ENCODE measurements around the gene ZBTB46. TPM values are rescaled to one million over a fixed set of nuclear protein-coding genes. Genes with fewer than 3 reads are reported as not detected.

ZBTB46 gene
- total and polyA plus RNA-seq, 2 experiments from 2014 or later, result 2.0 to 4.0 TPM

GRCh38 chr20:63709149-63709527 is 121.9 kb downstream of the ZBTB46 start:
- DNase-seq (ENCODE audit: low spot score), result peak; percentile 3
- H3K79me2 ChIP-seq, result peaks cover 81% of the 10 kb centered on the region
- H3K36me3 ChIP-seq (replicated peaks; ENCODE audit: insufficient read depth, low read depth), result no peaks in the 10 kb centered on the region
- no peak overlapping the region for H3K27ac ChIP-seq
- WGBS (ENCODE audit: low lambda C conversion rate, missing lambda C conversion rate), result 93% methylated on average over 17 of the region's 17 CpGs
- no peak overlapping the region for H2AFZ ChIP-seq
- no peak overlapping the region for H3K4me3 ChIP-seq
- H4K20me1 ChIP-seq (ENCODE audit: insufficient read depth, poor library complexity, severe bottlenecking), result peaks cover 3% of the 10 kb centered on the region
- peaks cover 13% of the 10 kb centered on the region for H3K4me1 ChIP-seq (ENCODE audit: insufficient read depth)
- H3K4me2 ChIP-seq, result peak overlapping the region; percentile 94
- no peaks in the 10 kb centered on the region for H3K9me2 ChIP-seq (replicated peaks; ENCODE audit: insufficient read depth)
- H3K27me3 ChIP-seq, result no peaks in the 10 kb centered on the region
- TF ChIP-seq EZH2 (IDR thresholded peaks at IDR 0.05; ENCODE audit: borderline replicate concordance) (no peak), CTCF (IDR thresholded peaks at IDR 0.05; ENCODE audit: poor library complexity) (no peak), EZH2phosphoT487 (IDR thresholded peaks at IDR 0.05; ENCODE audit: low read depth, severe bottlenecking, unreplicated experiment) (no peak)
- no peaks in the 10 kb centered on the region for H3K9me3 ChIP-seq (ENCODE audit: low read depth)

- no peak for TF ChIP-seq EZH2 (IDR thresholded peaks at IDR 0.05; ENCODE audit: borderline replicate concordance)
- TF ChIP-seq EZH2phosphoT487 (IDR thresholded peaks at IDR 0.05; ENCODE audit: low read depth, severe bottlenecking, unreplicated experiment), result no peak
- TF ChIP-seq CTCF (IDR thresholded peaks at IDR 0.05; ENCODE audit: poor library complexity), result no peak
- H3K4me3 ChIP-seq, result peak overlapping the region; percentile 72
- H2AFZ ChIP-seq, result peak overlapping the region; percentile 13
- peaks cover 3% of the 10 kb centered on the region for H4K20me1 ChIP-seq (ENCODE audit: insufficient read depth, poor library complexity, severe bottlenecking)
- peak overlapping the region; percentile 91 for H3K27ac ChIP-seq
- no peaks in the 10 kb centered on the region for H3K9me2 ChIP-seq (replicated peaks; ENCODE audit: insufficient read depth)
- peak; percentile 47 for DNase-seq (ENCODE audit: low spot score)
- WGBS (ENCODE audit: low lambda C conversion rate, missing lambda C conversion rate), result 45% methylated on average over 43 of the region's 67 CpGs
- H3K27me3 ChIP-seq, result no peaks in the 10 kb centered on the region
- no peaks in the 10 kb centered on the region for H3K9me3 ChIP-seq (ENCODE audit: low read depth)
- H3K79me2 ChIP-seq, result peaks cover 75% of the 10 kb centered on the region
- peaks cover 13% of the 10 kb centered on the region for H3K4me1 ChIP-seq (ENCODE audit: insufficient read depth)
- H3K36me3 ChIP-seq (replicated peaks; ENCODE audit: insufficient read depth, low read depth), result no peaks in the 10 kb centered on the region
- H3K4me2 ChIP-seq, result peak overlapping the region; percentile 94
These were observed 122.5 kb downstream of the ZBTB46 start for GRCh38 chr20:63708301-63709148.

- 2% methylated on average over 64 of the region's 98 CpGs for WGBS (ENCODE audit: low lambda C conversion rate, missing lambda C conversion rate)
- Histone ChIP-seq H3K9me2 (replicated peaks; ENCODE audit: insufficient read depth) (no peaks in the 10 kb centered on the region), H3K4me3 (peak within 1 kb of the TSS; percentile 72), H3K36me3 (replicated peaks; ENCODE audit: insufficient read depth, low read depth) (no peaks in the 10 kb centered on the region), H3K79me2 (peaks cover 67% of the 10 kb centered on the region), H3K27ac (peak within 1 kb of the TSS; percentile 91), H4K20me1 (ENCODE audit: insufficient read depth, poor library complexity, severe bottlenecking) (peaks cover 3% of the 10 kb centered on the region), H3K9me3 (ENCODE audit: low read depth) (no peaks in the 10 kb centered on the region), H3K27me3 (no peaks in the 10 kb centered on the region), H3K4me2 (peak within 1 kb of the TSS; percentile 98), H3K4me1 (ENCODE audit: insufficient read depth) (peaks cover 13% of the 10 kb centered on the region), H2AFZ (peak within 1 kb of the TSS; percentile 77)
- peak; percentile 95 for DNase-seq (ENCODE audit: low spot score)
- TF ChIP-seq CTCF (IDR thresholded peaks at IDR 0.05; ENCODE audit: poor library complexity) (no peak), EZH2phosphoT487 (IDR thresholded peaks at IDR 0.05; ENCODE audit: low read depth, severe bottlenecking, unreplicated experiment) (no peak), EZH2 (IDR thresholded peaks at IDR 0.05; ENCODE audit: borderline replicate concordance) (no peak)
These were observed 123.3 kb downstream of the ZBTB46 start, which contains the start of the genes ARFRP1 and ZGPAT for GRCh38 chr20:63707558-63708300. Gene ARFRP1, minus strand, starts transcription at chr20:63707976. Its CDS starts 885 bp downstream, at chr20:63707091. Gene ZGPAT, plus strand, starts transcription at chr20:63708039. Its CDS starts 542 bp downstream, at chr20:63708581.

All from hepatocyte (in vitro differentiated cells).